Tibial artery (tissue), 4 donors: ENCODE results near the gene KCNMA1.

ENCODE experiments used
- DNase-seq, 2 donors: peaks; one replicate each; pipeline ENCODE4 v3.0.0-alpha.2; 2019
- H3K27ac ChIP-seq, 2 donors: fragments of 200-600 bp; sonication (generic) in 1 of 2; 1 replicate in 1 of 2; 2 replicates in 1 of 2; pipeline ENCODE4 v1.5.1; 2018 to 2019; ENCODE audit warnings: mild to moderate bottlenecking in 1 of 2
- H3K27me3 ChIP-seq, 2 donors: fragments of 200-600 bp; sonication (generic) in 1 of 2; one replicate each; pipeline versions ENCODE4 v1.5.1 to v1.6.0; 2016 to 2019
- H3K36me3 ChIP-seq, 3 donors: fragments of 200-600 bp; sonication (generic) in 2 of 3; one replicate each; pipeline ENCODE4 v1.5.1; 2016 to 2019; ENCODE audit warnings: mild to moderate bottlenecking in 2 of 3
- H3K4me1 ChIP-seq, 4 donors: fragments of 200-600 bp; sonication (generic) in 2 of 4; 1 replicate in 3 of 4; 2 replicates in 1 of 4; pipeline ENCODE4 v1.5.1; 2016 to 2019
- H3K4me3 ChIP-seq, 2 donors: fragments of 200-600 bp; sonication (generic) in 1 of 2; 1 replicate in 1 of 2; 2 replicates in 1 of 2; pipeline ENCODE4 v1.5.1; 2018 to 2019; ENCODE audit warnings: mild to moderate bottlenecking in 2 of 2
- H3K9me3 ChIP-seq, 3 donors: fragments of 200-600 bp; sonication (generic) in 1 of 3; one replicate each; pipeline ENCODE4 v1.5.1; 2016 to 2019
- intact Hi-C: fragments of 100-400 bp; cut with DNase I; formaldehyde crosslinking; loops from one replicate; pipeline ENCODE4 v1.15.0; 2023; ENCODE audit warnings: low total_unique reads
- TF ChIP-seq, protein P1 (sequence below), 2 experiments: fragments of 200-600 bp in 1 of 2; fragments of 450-650 bp in 1 of 2; IDR thresholded peaks; one replicate each; pipeline ENCODE4 v1.5.1; 2017 to 2019; ENCODE audit warnings: antibody characterized with exemption in 2 of 2, mild to moderate bottlenecking in 1 of 2, moderate library complexity in 1 of 2

Gene KCNMA1

DNA sequence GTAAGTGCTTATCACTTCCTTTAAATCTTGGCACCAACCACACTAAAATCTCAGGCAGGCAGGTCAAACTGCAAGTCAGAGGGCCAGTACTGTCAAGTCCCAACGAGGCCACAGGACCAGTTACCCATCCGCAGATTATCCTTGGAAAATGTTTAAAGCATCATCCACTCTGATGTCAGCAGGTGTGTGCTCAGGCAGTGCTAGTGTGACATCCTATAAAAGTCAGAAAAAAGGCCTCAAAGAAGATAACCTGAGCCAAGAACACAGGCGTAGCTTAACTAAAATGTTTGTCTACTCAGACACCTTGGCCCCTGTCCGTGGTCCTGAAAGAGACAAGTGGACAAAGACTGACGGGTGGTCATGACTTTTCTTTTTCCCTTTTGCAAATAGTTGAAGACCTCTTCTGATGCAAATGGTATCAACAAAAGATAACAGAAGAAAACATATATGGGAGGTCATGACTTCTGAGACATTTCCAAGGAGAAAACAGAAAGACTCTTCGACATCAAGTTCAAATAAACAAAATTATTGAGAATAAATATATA is 309.3 kb downstream of the KCNMA1 start:
- no peak for DNase-seq
- Histone ChIP-seq H3K27me3 (no peaks in the 10 kb centered on the region), H3K36me3 (no peaks in the 10 kb centered on the region), H3K4me3 (no peak overlapping the region), H3K4me1 (peaks cover 0 to 16% (median 3%) of the 10 kb centered on the region in 4 donors), H3K27ac (no peak overlapping the region), H3K9me3 (no peaks in the 10 kb centered on the region)
- intact Hi-C loops = no loop called here
- TF ChIP-seq, protein P1, sequence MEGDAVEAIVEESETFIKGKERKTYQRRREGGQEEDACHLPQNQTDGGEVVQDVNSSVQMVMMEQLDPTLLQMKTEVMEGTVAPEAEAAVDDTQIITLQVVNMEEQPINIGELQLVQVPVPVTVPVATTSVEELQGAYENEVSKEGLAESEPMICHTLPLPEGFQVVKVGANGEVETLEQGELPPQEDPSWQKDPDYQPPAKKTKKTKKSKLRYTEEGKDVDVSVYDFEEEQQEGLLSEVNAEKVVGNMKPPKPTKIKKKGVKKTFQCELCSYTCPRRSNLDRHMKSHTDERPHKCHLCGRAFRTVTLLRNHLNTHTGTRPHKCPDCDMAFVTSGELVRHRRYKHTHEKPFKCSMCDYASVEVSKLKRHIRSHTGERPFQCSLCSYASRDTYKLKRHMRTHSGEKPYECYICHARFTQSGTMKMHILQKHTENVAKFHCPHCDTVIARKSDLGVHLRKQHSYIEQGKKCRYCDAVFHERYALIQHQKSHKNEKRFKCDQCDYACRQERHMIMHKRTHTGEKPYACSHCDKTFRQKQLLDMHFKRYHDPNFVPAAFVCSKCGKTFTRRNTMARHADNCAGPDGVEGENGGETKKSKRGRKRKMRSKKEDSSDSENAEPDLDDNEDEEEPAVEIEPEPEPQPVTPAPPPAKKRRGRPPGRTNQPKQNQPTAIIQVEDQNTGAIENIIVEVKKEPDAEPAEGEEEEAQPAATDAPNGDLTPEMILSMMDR (IDR thresholded peaks at IDR 0.05) = no peak

DNA sequence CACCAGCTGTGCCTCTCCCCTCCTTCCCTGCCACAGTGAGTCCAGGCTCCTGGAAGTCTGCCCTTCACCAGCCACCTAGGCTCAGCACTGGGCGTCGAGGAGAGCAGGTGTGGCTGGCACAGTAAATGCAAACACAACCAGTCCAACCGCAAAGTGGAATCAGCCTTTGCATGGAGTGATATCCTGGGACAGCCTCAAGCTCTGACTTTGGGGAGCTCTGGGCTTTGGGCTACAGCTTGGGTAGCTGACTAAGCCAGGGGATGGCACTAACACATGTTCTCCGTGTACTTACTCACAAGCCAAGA is 312.4 kb downstream of the KCNMA1 start:
- intact Hi-C loops = no loop called here
- no peak overlapping the region for H3K4me3 ChIP-seq
- DNase-seq = no peak
- no peaks in the 10 kb centered on the region for H3K36me3 ChIP-seq
- H3K4me1 ChIP-seq = peaks cover 0 to 12% (median 3%) of the 10 kb centered on the region in 4 donors
- TF ChIP-seq, protein P1 (IDR thresholded peaks at IDR 0.05) = no peak
- no peaks in the 10 kb centered on the region for H3K27me3 ChIP-seq
- no peaks in the 10 kb centered on the region for H3K9me3 ChIP-seq
- no peak overlapping the region for H3K27ac ChIP-seq

DNA sequence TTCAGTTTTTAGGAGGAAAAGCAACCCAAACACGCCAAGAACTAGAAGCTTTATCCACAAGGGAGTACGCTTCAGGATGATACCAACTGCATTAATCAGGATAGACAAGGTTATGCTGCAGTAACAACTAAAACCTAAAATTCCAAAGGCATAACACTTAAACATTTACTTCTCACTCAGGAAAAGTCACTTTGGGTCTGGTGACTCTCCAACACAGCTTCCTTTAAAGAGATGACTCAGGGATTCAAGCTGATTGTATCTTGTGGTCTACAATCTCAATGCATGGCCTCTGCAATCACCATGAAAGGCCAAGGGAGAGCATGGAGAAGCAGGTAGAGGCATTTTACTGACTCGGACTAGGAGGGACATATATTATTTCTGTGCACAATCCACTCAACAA is 315.8 kb downstream of the KCNMA1 start:
- TF ChIP-seq, protein P1 (IDR thresholded peaks at IDR 0.05) = no peak
- Histone ChIP-seq H3K36me3 (no peaks in the 10 kb centered on the region), H3K9me3 (no peaks in the 10 kb centered on the region), H3K27me3 (no peaks in the 10 kb centered on the region), H3K27ac (no peak overlapping the region), H3K4me3 (no peak overlapping the region), H3K4me1 (peaks cover 0 to 35% (median 14%) of the 10 kb centered on the region in 4 donors)
- DNase-seq = no peak
- intact Hi-C loops = no loop called here

DNA sequence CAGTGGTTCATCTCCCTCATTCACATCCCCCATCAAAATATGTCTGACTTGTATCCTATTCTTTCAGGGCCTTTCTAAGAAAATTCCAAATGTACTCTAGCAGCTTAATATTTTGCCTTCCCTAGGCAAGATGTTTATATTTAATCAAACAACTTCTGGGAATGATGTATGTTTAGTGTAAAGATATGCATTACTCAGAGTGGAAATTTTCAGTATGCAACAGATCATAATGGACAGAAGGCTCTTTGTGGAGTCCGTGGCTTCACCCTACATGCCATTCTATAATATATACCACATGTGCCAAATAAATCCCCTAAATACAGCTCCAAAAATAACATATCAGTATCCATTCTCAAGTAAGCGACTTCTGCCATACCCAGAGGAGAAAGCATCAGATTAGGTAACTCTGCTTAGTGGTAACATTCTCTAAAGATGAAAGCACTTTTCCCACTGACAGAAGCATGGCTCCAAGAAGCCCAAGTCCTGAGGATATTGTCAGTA is 316.6 kb downstream of the KCNMA1 start:
- DNase-seq = no peak
- intact Hi-C loops = no loop called here
- Histone ChIP-seq H3K36me3 (no peaks in the 10 kb centered on the region), H3K9me3 (no peaks in the 10 kb centered on the region), H3K4me1 (peaks cover 0 to 35% (median 14%) of the 10 kb centered on the region in 4 donors), H3K27ac (no peak overlapping the region), H3K27me3 (no peaks in the 10 kb centered on the region), H3K4me3 (no peak overlapping the region)
- TF ChIP-seq, protein P1 (IDR thresholded peaks at IDR 0.05) = no peak

DNA sequence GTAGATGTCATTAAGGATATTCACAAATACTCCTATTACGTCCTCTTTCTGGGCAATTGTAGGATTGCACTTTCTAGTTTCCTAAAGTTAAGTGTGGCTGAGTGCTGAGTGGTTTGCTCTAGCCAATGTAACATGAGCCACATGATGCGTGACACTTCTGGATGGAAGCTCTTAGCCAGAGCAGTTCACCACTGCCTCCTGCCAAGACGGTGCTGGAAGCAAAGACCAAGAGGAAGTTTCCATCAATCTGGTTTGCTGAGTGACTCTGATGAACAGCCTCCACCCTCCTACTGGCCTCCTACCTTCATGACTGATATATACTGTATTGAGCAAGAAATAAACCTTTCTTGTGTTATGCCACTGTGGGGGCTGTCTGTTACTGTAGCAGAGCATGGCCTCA is 318.1 kb downstream of the KCNMA1 start:
- H3K4me1 ChIP-seq = peaks cover 0 to 35% (median 11%) of the 10 kb centered on the region in 4 donors
- intact Hi-C loops = no loop called here
- no peaks in the 10 kb centered on the region for H3K9me3 ChIP-seq
- H3K27ac ChIP-seq = peak overlapping the region; percentile 14 to 24
- TF ChIP-seq, protein P1 (IDR thresholded peaks at IDR 0.05) = no peak
- no peaks in the 10 kb centered on the region for H3K27me3 ChIP-seq
- no peak overlapping the region for H3K4me3 ChIP-seq
- DNase-seq = peak in 1 of 2 donors; percentile 42
- H3K36me3 ChIP-seq = no peaks in the 10 kb centered on the region

DNA sequence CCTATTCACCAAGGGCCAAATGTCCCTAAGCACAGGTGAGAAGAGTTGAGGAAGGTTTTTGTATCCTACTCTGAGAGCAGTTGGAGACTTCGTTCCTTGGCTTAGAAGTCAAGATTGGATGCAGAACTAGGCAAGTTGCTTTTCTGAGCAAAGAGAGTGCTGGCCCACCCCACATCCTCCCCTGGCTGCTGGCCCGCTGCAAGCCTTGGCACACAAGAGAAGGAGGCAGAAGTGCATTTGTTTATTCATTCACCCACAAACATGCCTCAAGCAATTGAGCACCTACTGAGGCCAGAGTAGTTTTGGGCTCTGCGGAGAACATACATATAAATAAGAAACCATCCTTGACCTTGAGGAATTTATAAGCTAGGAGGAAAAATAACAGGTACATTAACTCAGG is 318.9 kb downstream of the KCNMA1 start:
- intact Hi-C loops = no loop called here
- H3K9me3 ChIP-seq = no peaks in the 10 kb centered on the region
- no peak for DNase-seq
- TF ChIP-seq, protein P1 (IDR thresholded peaks at IDR 0.05) = no peak
- no peak overlapping the region for H3K4me3 ChIP-seq
- no peaks in the 10 kb centered on the region for H3K27me3 ChIP-seq
- H3K27ac ChIP-seq = peak overlapping the region; percentile 14 to 24
- H3K4me1 ChIP-seq = peaks cover 0 to 35% (median 11%) of the 10 kb centered on the region in 4 donors
- no peaks in the 10 kb centered on the region for H3K36me3 ChIP-seq
